Endothelial cell (in vitro differentiated cells): Measurements from ENCODE around the gene SLC16A8. TPM values are rescaled to one million over a fixed set of nuclear protein-coding genes. Genes with fewer than 3 reads are reported as not detected.

ENCODE experiments used
- DNase-seq: peaks from one replicate; pipeline ENCODE4 v3.0.0; 2021; ENCODE audit warnings: low spot score
- H3K27ac Mint-ChIP-seq: one replicate; pipeline ENCODE4 v1.8.0; 2021; ENCODE audit warnings: mixed read lengths, inconsistent platforms; ENCODE audit not compliant: unreplicated experiment
- H3K27me3 Mint-ChIP-seq: one replicate; pipeline ENCODE4 v1.8.0; 2021; ENCODE audit warnings: mild to moderate bottlenecking, moderate library complexity, mixed read lengths, inconsistent platforms; ENCODE audit not compliant: unreplicated experiment
- H3K36me3 Mint-ChIP-seq: one replicate; pipeline ENCODE4 v1.8.0; 2021; ENCODE audit warnings: mild to moderate bottlenecking, low read depth, mixed read lengths, inconsistent platforms; ENCODE audit not compliant: unreplicated experiment
- H3K4me1 Mint-ChIP-seq: one replicate; pipeline ENCODE4 v1.8.0; 2021; ENCODE audit warnings: mild to moderate bottlenecking, mixed read lengths, inconsistent platforms; ENCODE audit not compliant: unreplicated experiment
- H3K4me3 Mint-ChIP-seq: one replicate; pipeline ENCODE4 v1.8.0; 2021; ENCODE audit warnings: mild to moderate bottlenecking, mixed read lengths, inconsistent platforms; ENCODE audit not compliant: unreplicated experiment
- H3K9me3 Mint-ChIP-seq: one replicate; pipeline ENCODE4 v1.8.0; 2021; ENCODE audit warnings: mixed read lengths, inconsistent platforms; ENCODE audit not compliant: unreplicated experiment
- total RNA-seq: library from RNA; stranded (reverse); fragmentation: NEBNext Ultra II Directional; extraction: Animal tissue kit (Norgen Biotek cat#: 25700); gene quantifications from one replicate; pipeline ENCODE4 v1.2.1, GENCODE V29; 2021; ENCODE audit not compliant: unreplicated experiment
- TF ChIP-seq, protein P1 (sequence below): fragments of 200-600 bp; sonication (generic); IDR thresholded peaks from one replicate; pipeline ENCODE4 v1.5.0; 2021; ENCODE audit warnings: antibody characterized with exemption; ENCODE audit not compliant: unreplicated experiment

The SLC16A8 gene
- total RNA-seq, 1 donor from 2014 or later, result not detected

- no peak overlapping the region for H3K4me3 Mint-ChIP-seq
- H3K27ac Mint-ChIP-seq, result no peak overlapping the region
- H3K36me3 Mint-ChIP-seq, result no peaks in the 10 kb centered on the region
- H3K9me3 Mint-ChIP-seq, result no peaks in the 10 kb centered on the region
- peaks cover 9% of the 10 kb centered on the region for H3K27me3 Mint-ChIP-seq
- TF ChIP-seq, protein P1, sequence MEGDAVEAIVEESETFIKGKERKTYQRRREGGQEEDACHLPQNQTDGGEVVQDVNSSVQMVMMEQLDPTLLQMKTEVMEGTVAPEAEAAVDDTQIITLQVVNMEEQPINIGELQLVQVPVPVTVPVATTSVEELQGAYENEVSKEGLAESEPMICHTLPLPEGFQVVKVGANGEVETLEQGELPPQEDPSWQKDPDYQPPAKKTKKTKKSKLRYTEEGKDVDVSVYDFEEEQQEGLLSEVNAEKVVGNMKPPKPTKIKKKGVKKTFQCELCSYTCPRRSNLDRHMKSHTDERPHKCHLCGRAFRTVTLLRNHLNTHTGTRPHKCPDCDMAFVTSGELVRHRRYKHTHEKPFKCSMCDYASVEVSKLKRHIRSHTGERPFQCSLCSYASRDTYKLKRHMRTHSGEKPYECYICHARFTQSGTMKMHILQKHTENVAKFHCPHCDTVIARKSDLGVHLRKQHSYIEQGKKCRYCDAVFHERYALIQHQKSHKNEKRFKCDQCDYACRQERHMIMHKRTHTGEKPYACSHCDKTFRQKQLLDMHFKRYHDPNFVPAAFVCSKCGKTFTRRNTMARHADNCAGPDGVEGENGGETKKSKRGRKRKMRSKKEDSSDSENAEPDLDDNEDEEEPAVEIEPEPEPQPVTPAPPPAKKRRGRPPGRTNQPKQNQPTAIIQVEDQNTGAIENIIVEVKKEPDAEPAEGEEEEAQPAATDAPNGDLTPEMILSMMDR, result no peak
- DNase-seq, result no peak
- H3K4me1 Mint-ChIP-seq, result peaks cover 3% of the 10 kb centered on the region
Observed at GRCh38 chr22:38046070-38046748, 37.8 kb downstream of the SLC16A8 start.

GRCh38 chr22:38043151-38044039 lies 40.6 kb downstream of the SLC16A8 start:
- no peaks in the 10 kb centered on the region for H3K36me3 Mint-ChIP-seq
- peaks cover 8% of the 10 kb centered on the region for H3K27me3 Mint-ChIP-seq
- no peak overlapping the region for H3K27ac Mint-ChIP-seq
- TF ChIP-seq, protein P1, result no peak
- no peak for DNase-seq
- no peak overlapping the region for H3K4me3 Mint-ChIP-seq
- peaks cover 3% of the 10 kb centered on the region for H3K4me1 Mint-ChIP-seq
- H3K9me3 Mint-ChIP-seq, result no peaks in the 10 kb centered on the region

- no peak for DNase-seq
- Mint-ChIP-seq H3K9me3 (no peaks in the 10 kb centered on the region), H3K4me3 (no peak overlapping the region), H3K36me3 (no peaks in the 10 kb centered on the region), H3K27me3 (peaks cover 9% of the 10 kb centered on the region), H3K4me1 (peaks cover 3% of the 10 kb centered on the region), H3K27ac (no peak overlapping the region)
- TF ChIP-seq, protein P1, result no peak
Observed at GRCh38 chr22:38042488-38042790, 41.5 kb downstream of the SLC16A8 start.

GRCh38 chr22:38041760-38042487 lies 42.1 kb downstream of the SLC16A8 start:
- no peaks in the 10 kb centered on the region for H3K9me3 Mint-ChIP-seq
- TF ChIP-seq, protein P1, result no peak
- peak overlapping the region; percentile 18 for H3K4me3 Mint-ChIP-seq
- no peak for DNase-seq
- peaks cover 4% of the 10 kb centered on the region for H3K4me1 Mint-ChIP-seq
- H3K27ac Mint-ChIP-seq, result no peak overlapping the region
- H3K36me3 Mint-ChIP-seq, result no peaks in the 10 kb centered on the region
- peaks cover 9% of the 10 kb centered on the region for H3K27me3 Mint-ChIP-seq
